Measurements from ENCODE around the gene CEP68.
A peak's percentile ranks its signal among the peaks of the same experiment; 100 is the strongest.

Gene CEP68

DNA sequence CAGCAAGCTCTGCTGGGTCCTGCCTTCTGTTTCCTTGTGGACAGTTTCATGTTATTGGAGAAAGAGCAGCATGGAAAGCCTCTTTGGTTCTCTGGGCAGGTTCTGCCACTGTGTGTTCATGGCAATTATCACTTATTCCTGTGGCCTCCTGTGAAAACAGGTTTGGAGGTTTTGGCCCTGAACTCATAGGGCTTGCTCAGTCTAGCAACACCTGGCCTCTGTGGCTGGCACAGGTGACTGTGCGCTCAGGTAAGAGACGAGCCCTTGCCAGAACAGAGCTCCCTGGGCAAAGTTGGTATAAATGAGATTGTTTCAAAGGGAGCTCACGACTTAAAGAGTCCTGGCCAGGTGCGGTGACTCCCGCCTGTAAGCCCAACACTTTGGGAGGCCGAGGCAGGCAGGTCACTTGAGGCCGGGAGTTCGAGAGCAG is 5.7 kb downstream of the CEP68 start:
- TF ChIP-seq CTCF (IDR thresholded peaks at IDR 0.05) (no peak), ZFX (IDR thresholded peaks at IDR 0.05; ENCODE audit: borderline replicate concordance) (no peak)
- no peak overlapping the region for H3K27ac ChIP-seq

DNA sequence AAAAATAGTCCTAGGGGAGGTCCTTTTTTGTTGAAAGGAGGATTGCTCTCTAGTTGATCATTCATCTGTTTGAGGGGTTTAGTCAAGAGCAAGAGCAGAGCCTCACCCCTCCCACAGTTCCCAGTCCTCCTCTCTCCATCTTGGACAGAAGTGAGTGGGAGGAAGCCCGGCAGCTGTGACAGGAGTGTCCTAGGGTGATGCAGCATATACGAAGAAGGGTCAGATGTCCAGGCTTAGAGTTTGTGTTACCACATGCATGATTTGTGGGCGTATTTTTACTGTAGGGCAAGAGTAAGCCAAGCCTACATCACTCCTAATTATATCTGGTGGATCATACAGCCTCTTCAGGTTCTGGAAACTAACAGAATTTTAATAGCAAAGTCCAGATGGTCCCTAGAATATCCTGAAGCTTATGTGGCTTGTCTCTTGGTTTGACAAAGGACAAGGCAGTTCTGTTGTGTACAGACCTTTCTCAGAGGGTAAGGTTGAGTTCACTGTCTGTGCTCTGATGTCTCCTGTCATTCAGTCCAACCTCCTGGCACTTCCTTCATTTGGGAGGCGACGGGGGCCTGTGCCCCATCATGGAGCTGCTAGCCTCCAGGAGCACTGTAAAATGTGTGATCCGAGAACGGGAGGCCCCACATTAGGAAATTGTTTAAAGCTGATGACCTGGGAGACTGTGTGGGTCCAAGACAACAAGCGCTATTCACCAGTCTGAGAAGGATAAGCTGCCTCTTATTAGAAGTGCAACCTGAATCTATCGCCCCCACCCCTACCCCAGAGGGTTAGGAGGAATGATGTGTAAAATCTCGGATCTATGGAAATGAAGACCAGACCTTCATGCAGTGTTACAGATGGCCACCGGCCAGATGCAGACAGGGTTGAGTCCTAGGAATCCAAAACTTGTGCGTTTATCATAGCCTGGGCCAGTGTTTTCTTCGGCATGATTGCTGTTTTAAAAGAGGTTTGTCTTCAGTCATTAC is 6.9 kb downstream of the CEP68 start:
- H3K27ac ChIP-seq: no peak overlapping the region
- TF ChIP-seq ZFX (IDR thresholded peaks at IDR 0.05; ENCODE audit: borderline replicate concordance): no peak
- TF ChIP-seq CTCF (IDR thresholded peaks at IDR 0.05): no peak

GRCh38 chr2:65064728-65065552 is 8.7 kb downstream of the CEP68 start:
- H3K27ac ChIP-seq: no peak overlapping the region
- TF ChIP-seq ZFX (IDR thresholded peaks at IDR 0.05; ENCODE audit: borderline replicate concordance): no peak
- peak; percentile 67 for TF ChIP-seq CTCF (IDR thresholded peaks at IDR 0.05)

DNA sequence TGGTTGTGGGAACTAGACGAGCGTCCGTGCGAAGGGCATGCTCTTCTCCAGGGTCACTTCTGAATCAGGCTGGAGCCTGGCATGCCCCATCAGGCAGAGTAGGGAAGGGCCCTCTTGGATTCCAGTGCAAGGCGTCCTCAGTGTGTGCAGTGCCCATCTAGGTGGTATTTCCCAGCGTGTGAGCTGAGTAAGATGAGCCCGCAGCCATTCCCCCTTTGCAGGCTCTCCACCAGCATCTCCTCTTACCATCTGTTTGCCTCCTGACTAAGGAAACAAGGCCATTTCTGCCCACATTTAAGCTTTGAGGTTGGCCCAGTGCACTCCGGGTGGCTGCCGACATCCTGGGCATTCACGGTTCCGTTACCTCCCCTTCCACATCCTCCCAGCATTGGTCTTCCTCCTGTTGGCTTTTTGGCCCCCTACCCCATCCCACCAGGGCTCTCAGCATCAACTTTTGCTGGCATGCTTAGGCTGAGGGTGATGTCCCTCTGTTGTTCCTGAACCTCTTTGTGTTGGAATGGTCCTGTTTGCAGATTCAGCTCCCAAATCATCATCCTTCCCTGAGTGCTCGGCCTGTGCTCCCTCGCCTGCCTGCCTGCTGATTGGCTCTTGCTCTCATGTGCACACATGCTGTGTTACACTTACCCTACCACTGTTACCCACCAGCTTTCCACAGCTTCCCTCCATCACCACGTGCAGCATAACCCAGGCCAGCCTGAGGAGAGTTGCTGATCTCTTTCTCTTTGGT is 11.8 kb downstream of the CEP68 start:
- H3K27ac ChIP-seq: no peak overlapping the region
- no peak for TF ChIP-seq CTCF (IDR thresholded peaks at IDR 0.05)
- no peak for TF ChIP-seq ZFX (IDR thresholded peaks at IDR 0.05; ENCODE audit: borderline replicate concordance)

DNA sequence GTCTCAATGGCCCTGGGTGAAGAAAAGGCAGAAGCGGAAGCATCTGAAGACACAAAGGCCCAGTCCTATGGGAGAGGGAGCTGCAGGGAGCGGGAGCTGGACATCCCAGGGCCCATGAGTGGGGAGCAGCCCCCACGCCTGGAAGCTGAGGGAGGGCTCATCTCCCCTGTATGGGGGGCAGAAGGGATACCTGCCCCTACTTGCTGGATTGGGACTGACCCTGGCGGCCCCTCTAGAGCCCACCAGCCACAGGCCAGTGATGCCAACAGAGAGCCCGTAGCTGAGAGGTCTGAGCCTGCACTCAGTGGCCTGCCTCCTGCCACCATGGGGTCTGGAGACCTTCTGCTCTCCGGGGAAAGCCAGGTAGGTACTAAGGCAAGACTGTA is 13.2 kb downstream of the CEP68 start:
- H3K27ac ChIP-seq: no peak overlapping the region

More for the DNA sequence above, 13.2 kb downstream of the CEP68 start:
- TF ChIP-seq ZFX (IDR thresholded peaks at IDR 0.05; ENCODE audit: borderline replicate concordance) (no peak), CTCF (IDR thresholded peaks at IDR 0.05) (no peak)
